Keratinocyte (primary cell): ENCODE data around the gene KIAA1217.

ENCODE experiments used
- CTCF ChIP-seq, 3 experiments: IDR thresholded peaks in 1 of 3; conservative IDR thresholded peaks in 1 of 3; optimal IDR thresholded peaks in 1 of 3; 2 replicates in 2 of 3; 3 replicates in 1 of 3; pipeline versions ENCODE3 to v1.5.1; 2011; ENCODE audit warnings: low read length in 3 of 3, mild to moderate bottlenecking in 3 of 3, moderate library complexity in 2 of 3, control low read depth in 1 of 3, inconsistent platforms in 1 of 3; ENCODE audit not compliant: insufficient read depth in 2 of 3; ENCODE audit errors: extremely low read depth in 1 of 3
- EZH2 ChIP-seq: IDR thresholded peaks from one replicate; pipeline ENCODE4 v1.6.1; 2012; ENCODE audit warnings: inconsistent platforms, mild to moderate bottlenecking, low read length, moderate library complexity

- no peak for TF ChIP-seq CTCF (optimal IDR thresholded peaks at IDR 0.05 in 1 of 3, IDR thresholded peaks at IDR 0.05 in 1 of 3, conservative IDR thresholded peaks at IDR 0.05 in 1 of 3; ENCODE audit: extremely low read depth in 1 of 3, insufficient read depth in 2 of 3, low read length in 3 of 3)
- no peak for TF ChIP-seq EZH2
Observed at GRCh38 chr10:24257588-24257987, 48.6 kb downstream of the KIAA1217 start.
